GM18517 (cell line): ENCODE results near the gene UACA.
"Not testable (repeated sequence)": the region's sequence is repeated elsewhere in the genome, so short reads cannot be mapped to it uniquely, and the experiment has no call there.

Source experiments
- ATAC-seq: cut with Tn5 transposase; IDR thresholded peaks from one replicate; pipeline ENCODE4 v1.9.1; 2021; ENCODE audit warnings: mild to moderate bottlenecking, moderate library complexity; ENCODE audit not compliant: unreplicated experiment

The UACA gene

DNA sequence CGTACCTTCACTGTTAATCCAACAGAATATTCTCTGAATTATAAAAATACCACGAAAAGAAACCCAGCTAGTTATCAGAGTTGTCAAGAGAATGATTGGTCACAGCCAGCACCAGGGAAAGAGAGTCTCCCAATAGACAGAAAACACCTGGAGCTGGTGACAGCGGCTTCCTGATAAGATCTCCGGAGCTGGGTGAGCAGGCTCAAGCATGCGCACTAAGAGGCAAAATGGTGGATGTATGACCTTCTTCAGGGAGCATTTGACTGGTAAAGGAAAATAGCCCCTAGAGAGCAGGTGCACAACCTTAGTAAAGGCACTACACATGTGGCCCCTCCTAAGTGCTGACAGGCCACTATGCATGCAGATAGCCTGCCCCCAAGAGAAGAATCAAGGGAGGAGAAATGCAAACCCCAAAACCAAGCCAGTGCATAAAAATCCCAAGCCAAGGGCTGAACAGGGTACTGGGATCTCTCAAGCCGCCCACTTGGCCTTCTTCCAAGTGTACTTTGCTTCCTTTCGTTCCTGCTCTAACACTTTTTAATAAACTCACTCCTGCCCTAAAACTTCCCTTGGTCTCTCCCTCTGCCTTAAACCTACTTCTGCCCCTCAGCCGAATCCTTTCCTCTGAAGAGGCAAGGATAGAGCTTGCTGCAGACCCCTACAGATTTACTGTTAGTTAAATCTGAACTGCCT, 93.2 kb downstream of the UACA start:
- ATAC-seq = no peak

DNA sequence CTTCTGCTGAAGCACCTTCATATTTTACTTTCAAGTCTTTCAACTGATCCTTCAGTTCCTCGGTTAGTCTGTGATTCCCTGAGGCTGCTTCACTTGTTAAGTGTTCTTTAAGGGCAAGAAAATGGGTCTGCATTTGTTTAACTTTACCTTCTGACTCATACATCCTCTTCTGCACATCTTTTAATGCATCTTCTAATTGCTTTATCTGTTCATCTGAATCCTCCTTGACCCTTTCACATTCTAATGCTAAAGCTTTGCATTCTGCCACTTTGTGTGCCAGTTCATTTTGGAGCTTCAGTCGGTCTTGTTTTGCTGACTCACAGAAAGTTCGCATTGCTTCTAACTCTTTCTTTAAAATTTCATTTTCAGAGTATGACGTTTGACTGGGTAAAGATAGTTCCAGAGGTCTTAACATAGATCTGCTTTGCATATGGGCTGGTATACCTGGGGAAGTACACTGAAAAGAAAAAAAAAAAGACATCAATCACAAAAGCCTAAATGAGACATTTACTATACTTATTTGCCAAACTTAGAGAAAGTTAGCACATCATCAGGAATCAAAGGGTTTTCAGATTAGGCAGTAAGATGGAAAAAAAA, 94.3 kb downstream of the UACA start:
- peak; percentile 81 for ATAC-seq

- no peak for ATAC-seq
These were observed 97.8 kb downstream of the UACA start for GRCh38 chr15:70665599-70665998.

- ATAC-seq = no peak
These were observed 98.9 kb downstream of the UACA start for GRCh38 chr15:70664494-70664893.

DNA sequence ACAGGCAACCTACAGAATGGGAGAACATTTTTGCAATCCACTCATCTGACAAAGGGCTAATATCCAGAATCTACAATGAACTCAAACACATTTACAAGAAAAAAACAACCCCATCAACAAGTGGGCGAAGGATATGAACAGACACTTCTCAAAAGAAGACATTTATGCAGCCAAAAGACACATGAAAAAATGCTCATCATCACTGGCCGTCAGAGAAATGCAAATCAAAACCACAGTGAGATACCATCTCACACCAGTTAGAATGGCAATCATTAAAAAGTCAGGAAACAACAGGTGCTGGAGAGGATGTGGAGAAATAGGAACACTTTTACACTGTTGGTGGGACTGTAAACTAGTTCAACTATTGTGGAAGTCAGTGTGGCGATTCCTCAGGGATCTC, 100.3 kb downstream of the UACA start:
- ATAC-seq = not testable (repeated sequence)

- ATAC-seq = no peak
These were observed 103.7 kb downstream of the UACA start for GRCh38 chr15:70659662-70660061.

DNA sequence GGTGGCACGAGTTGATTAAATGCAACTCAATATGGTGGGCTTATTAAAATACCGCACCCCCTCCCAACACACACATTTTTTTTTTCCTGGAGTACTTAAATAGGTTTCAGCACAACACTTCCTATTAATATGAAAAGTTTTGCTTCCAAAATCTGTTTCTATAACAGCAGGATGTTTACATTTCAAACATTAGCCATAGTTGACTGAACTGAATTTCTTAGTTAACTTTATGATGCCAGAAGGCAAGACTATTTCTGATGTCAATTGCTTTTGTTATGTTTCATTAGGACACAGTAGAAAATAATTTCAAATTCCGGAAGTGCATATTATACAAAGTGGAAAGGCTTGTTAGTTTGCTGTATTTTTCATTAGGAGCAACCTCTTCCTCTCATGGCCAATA, 104.7 kb downstream of the UACA start:
- no peak for ATAC-seq

GRCh38 chr15:70653426-70653825, 109.9 kb downstream of the UACA start:
- no peak for ATAC-seq

- ATAC-seq = no peak
These were observed 111.0 kb downstream of the UACA start for GRCh38 chr15:70652341-70652740.

- ATAC-seq = no peak
These were observed 112.0 kb downstream of the UACA start for GRCh38 chr15:70651303-70651845.

DNA sequence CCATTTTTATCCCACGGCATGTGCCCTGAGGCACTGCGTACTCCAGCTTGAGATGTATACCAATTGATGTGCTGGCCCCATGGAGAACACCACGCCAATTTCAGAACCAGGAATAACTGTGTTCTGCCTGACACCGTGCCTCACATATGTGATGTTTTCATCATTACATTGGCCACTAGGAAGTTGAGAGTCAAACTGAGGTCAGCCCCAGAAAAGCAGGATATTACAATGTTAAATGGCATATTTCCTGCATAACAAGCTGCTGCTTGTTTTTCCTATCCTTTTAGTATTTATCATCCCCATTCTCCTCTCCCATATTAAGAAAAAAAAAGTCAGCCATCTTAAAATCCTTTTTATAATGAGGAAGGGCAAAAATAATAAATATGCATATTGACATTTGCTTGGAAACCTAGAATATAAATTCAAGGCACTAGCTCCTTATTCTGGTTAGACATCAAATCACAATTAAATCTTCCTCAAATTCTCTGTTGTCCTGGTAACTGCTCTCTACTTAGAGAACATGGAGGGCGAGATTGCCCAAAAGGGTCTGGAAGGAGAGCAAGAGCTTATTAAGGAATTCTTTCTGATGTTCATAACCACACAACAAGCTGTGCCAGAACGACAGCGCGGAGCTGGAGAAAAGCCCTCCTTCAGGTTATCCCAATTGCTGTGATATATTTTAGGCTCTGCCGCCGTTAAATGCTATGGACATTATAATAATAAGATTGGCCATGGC, 112.6 kb downstream of the UACA start:
- ATAC-seq = no peak

GRCh38 chr15:70647396-70647795, 116.0 kb downstream of the UACA start:
- no peak for ATAC-seq

- ATAC-seq = no peak
These were observed 117.2 kb downstream of the UACA start for GRCh38 chr15:70646169-70646568.

- ATAC-seq = no peak
These were observed 119.6 kb downstream of the UACA start for GRCh38 chr15:70643783-70644125.

GRCh38 chr15:70643106-70643782, 120.1 kb downstream of the UACA start:
- ATAC-seq = no peak

DNA sequence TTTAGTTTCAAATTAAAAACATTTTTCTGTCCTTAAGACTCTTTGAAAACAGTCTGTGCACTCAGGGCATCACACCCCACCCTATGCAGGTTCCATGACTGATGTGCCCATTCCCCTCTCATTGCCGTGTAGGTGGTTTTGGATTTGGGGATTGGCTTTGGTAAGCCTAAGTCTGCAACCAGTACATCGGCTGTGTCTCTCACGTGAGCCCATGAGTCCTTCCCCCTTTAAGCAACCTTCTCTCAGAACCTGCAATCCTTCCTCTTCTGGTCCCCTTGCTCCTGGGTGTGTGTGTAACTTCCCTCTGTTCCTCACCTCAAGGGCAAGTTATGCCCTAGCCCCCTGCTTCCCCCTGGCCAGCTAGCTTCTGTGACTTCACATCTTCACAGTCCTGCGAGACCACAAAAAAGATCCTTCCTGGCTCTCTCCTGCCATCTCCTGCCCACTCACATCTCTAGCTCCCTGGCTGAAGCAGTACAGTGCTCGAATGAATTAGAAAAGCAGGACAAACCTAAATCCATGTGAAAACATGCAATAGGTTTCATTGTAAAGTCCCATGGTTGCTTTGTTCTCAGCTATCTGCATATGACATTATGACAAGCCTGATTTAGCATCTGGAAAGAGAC, 126.7 kb downstream of the UACA start:
- ATAC-seq = no peak

DNA sequence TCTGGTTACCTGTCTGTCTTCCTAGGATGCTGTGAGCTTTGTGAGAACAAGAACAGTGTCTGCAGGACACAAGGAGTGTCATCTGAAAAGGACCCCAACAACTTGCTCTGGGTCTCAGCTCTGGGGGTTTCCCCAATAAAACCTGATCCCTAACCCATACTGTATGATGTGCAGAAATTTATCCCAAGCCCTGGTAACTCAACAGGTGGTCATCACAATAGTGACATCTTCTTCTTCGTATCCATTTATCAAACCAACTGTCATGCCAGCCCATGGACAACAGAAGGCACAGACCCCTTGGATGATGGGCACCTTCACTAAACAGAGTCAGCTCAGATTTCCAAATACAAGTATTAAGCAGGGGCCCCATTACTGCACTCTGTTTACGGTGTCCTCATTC, 127.5 kb downstream of the UACA start:
- no peak for ATAC-seq

DNA sequence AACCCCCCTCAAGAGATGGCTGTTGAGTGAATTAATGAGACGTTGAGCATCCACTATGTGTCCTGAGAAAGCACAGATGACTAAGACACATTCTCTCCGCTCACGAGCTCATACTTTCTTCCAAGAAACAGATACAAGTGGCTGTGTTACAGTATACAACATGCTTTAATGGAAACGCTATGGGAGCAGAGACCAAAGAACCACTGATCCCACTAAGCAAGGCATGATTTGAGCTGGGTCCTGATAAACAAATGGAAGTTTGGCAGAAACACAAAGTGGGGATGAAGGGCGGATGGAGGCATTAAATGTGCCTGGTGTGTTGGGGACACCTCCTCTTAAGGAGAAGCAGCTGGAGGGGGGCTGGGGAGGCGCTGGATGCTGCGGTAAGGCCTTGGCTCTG, 129.4 kb downstream of the UACA start:
- ATAC-seq = no peak

DNA sequence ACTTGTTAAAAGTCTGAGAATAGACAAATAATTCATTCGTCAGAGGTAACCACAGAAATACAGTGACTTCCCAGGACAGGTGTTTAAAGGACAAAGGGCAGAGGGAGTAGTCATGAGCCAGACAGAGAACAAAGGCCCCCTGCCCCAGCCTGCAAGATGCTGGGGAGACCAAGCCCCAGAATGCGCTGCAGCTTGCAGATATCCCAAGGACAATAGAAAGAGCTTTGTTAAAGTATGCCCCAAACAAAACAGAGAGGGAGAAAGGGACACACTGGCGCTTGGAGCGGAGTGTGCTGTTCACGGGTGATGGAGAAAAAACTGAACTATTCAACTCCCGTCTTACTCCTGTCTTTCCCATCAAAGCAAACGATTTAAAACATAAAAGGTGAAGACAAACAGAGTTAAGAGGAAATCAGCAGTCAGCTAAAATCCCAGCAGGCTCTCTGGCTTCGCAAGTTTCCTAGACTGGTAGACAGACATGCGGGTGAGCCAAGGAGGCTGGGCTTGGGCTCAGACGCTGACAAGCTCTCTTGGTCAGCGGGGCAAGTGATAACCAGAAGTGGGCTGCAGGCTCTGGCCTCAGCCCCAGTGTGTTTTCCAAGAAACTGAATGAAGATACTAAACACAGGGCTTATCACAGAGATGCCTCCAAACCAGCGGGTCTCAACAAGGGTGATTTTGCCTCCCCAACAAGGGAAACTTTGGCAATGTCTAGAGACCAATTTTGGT, 130.1 kb downstream of the UACA start:
- ATAC-seq = no peak

DNA sequence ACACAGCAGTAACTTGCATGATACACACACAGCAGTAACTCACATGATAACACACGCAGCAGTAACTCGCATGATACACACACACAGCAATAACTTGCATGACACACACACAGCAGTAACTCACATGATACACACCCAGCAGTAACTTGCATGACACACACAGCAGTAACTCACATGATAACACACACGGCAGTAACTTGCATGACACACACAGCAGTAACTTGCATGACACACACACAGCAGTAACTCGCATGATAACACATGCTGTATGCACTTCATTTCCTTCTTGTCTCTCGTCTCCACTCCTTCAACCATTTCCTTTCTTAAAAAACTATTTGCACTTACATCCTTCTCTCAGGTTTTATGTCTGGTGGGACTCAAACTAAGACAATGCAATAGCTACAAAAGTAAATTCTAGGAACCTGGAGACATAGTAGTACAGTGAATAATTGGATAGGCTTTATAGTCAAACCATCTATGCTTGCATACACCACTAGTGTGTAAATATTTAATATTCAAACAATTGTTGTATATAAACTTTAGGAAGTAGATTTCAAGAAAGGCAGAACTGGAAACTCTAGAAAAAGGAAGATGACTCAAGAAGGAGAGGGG, 130.8 kb downstream of the UACA start:
- no peak for ATAC-seq
